Neural progenitor cell (in vitro differentiated cells): ENCODE measurements around the gene ALDH8A1. TPM values are rescaled to one million over a fixed set of nuclear protein-coding genes. Genes with fewer than 3 reads are reported as not detected.

Source experiments
- DNase-seq: peaks from one replicate; pipeline ENCODE4 v3.0.0-alpha.2; 2016; ENCODE audit warnings: low spot score
- H2AFZ ChIP-seq: fragments of 200-600 bp; sonication (generic); replicated peaks from 2 replicates; pipeline ENCODE4 v1.6.1; 2016; ENCODE audit warnings: antibody characterized with exemption
- H3F3A ChIP-seq: fragments of 200-600 bp; sonication (generic); 2 replicates; pipeline ENCODE4 v1.6.1; 2016; ENCODE audit warnings: antibody characterized with exemption, low read depth
- H3K27ac ChIP-seq: fragments of 200-600 bp; sonication (generic); 2 replicates; pipeline ENCODE4 v1.5.1; 2016; ENCODE audit warnings: mild to moderate bottlenecking
- H3K27me3 ChIP-seq: fragments of 200-600 bp; sonication (generic); 2 replicates; pipeline ENCODE4 v1.6.1; 2016; ENCODE audit warnings: mild to moderate bottlenecking, moderate library complexity
- H3K36me3 ChIP-seq: fragments of 200-600 bp; sonication (generic); 2 replicates; pipeline ENCODE4 v1.5.1; 2016
- H3K4me1 ChIP-seq: fragments of 200-600 bp; sonication (generic); 2 replicates; pipeline ENCODE4 v1.6.1; 2016; ENCODE audit warnings: mixed run types
- H3K4me2 ChIP-seq: fragments of 200-600 bp; sonication (generic); 2 replicates; pipeline ENCODE4 v1.6.1; 2016
- H3K4me3 ChIP-seq: fragments of 200-600 bp; sonication (generic); 2 replicates; pipeline ENCODE4 v1.5.1; 2016
- H3K79me2 ChIP-seq: fragments of 200-600 bp; sonication (generic); 2 replicates; pipeline ENCODE4 v1.6.1; 2016; ENCODE audit warnings: low read depth
- H3K9ac ChIP-seq: fragments of 200-600 bp; sonication (generic); 2 replicates; pipeline ENCODE4 v1.6.1; 2016
- H3K9me3 ChIP-seq: fragments of 200-600 bp; sonication (generic); 2 replicates; pipeline ENCODE4 v1.5.1; 2016; ENCODE audit warnings: low read depth
- H4K20me1 ChIP-seq: fragments of 200-600 bp; sonication (generic); 2 replicates; pipeline ENCODE4 v1.6.1; 2016; ENCODE audit warnings: low read depth
- H3K27ac Mint-ChIP-seq: 3 replicates; pipeline ENCODE4 v1.8.0; 2021; ENCODE audit warnings: mixed read lengths
- H3K27me3 Mint-ChIP-seq: 2 replicates; pipeline ENCODE4 v1.8.0; 2022; ENCODE audit warnings: low read depth, mild to moderate bottlenecking, inconsistent platforms, moderate library complexity, mixed read lengths; ENCODE audit not compliant: insufficient read depth
- H3K36me3 Mint-ChIP-seq: 3 replicates; pipeline ENCODE4 v1.8.0; 2021; ENCODE audit warnings: mixed read lengths
- H3K4me1 Mint-ChIP-seq: 3 replicates; pipeline ENCODE4 v1.8.0; 2021; ENCODE audit warnings: mixed read lengths
- H3K4me3 Mint-ChIP-seq: 3 replicates; pipeline ENCODE4 v1.8.0; 2021; ENCODE audit warnings: mild to moderate bottlenecking, moderate library complexity, mixed read lengths
- H3K9me3 Mint-ChIP-seq: 3 replicates; pipeline ENCODE4 v1.8.0; 2020; ENCODE audit warnings: mixed read lengths
- EZH2 ChIP-seq: fragments of 200-600 bp; sonication (generic); IDR thresholded peaks from 2 replicates; pipeline ENCODE4 v1.6.1; 2017; ENCODE audit warnings: antibody characterized with exemption, mild to moderate bottlenecking, moderate library complexity
- EZH2phosphoT487 ChIP-seq: fragments of 200-600 bp; sonication (generic); IDR thresholded peaks from 2 replicates; pipeline ENCODE4 v1.6.1; 2017; ENCODE audit warnings: antibody characterized with exemption
- total RNA-seq: library from RNA; depleted of rRNA; stranded (reverse); fragments of >200 nt; gene quantifications from 2 replicates; pipeline ENCODE4 v1.2.3, GENCODE V29; 2015; ENCODE audit warnings: low replicate concordance
- TF ChIP-seq, protein P1 (sequence below): fragments of 200-600 bp; sonication (generic); IDR thresholded peaks from 2 replicates; pipeline ENCODE4 v1.5.1; 2017; ENCODE audit warnings: antibody characterized with exemption, mild to moderate bottlenecking

ALDH8A1 gene
- total RNA-seq, 1 donor from 2014 or later: not detected

DNA sequence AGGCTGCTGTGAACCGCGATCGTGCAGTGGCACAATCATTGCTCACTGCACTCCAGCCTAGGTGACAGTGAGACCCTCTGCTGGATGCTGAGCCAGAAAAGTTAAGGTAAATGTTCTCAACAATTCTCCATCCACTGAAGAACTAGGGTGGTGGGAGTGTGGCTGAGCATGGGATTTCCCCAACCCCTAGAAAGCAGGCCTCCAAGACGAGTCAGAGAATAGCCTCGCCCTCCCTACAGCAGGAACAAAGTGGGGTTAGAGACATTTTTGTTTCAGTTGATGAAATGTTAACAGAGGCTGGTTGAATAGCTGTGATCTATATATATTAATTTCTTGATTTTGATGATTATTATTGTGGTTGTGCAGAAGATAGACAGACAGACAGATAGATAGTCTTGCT lies 6.1 kb upstream of the ALDH8A1 start:
- no peak for DNase-seq

DNA sequence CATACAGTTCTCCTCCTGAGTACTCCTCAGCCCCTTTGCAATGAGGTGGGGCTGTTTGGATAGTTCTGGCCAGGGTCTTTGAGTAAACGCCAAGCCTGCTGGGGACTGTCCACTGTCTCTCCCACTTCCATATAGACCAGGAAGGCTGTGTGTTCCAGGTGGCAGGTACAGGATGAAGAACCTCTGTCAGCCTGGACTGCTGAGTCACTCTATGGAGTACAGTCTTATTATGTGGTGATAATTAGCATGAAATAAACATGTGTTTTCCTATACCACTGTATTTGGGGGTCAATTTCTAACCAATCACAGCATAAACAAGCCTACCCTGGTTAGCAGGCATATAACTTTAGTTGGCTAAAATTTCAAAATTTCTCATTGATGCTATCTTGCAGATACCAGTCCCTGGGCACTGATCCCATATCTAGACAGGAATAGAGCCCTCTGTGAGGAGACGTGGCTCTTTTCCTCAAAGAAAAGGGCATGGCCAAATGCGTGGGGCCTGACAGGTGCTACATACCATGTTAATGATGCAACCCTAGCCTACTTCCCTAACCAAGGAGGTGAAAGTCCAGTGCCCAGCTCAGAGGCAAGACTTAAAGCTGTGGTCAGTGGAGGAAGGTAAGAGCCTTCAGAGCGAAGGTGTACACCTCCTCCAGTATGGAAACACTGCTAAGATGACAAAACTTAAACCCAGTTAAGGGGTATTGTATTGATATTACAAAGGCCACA lies 4.5 kb upstream of the ALDH8A1 start:
- DNase-seq: no peak
- Histone ChIP-seq H3K79me2 (no peaks in the 10 kb centered on the region), H3K27me3 (no peaks in the 10 kb centered on the region), H3K4me1 (no peaks in the 10 kb centered on the region), H3K36me3 (no peaks in the 10 kb centered on the region), H3K4me2 (no peak overlapping the region), H3K9ac (no peak overlapping the region), H4K20me1 (no peaks in the 10 kb centered on the region), H3F3A (no peaks in the 10 kb centered on the region), H3K9me3 (no peaks in the 10 kb centered on the region), H2AFZ (no peak overlapping the region), H3K27ac (no peak overlapping the region), H3K4me3 (no peak overlapping the region)
- Mint-ChIP-seq H3K36me3 (peaks cover 9% of the 10 kb centered on the region), H3K27ac (no peak overlapping the region), H3K4me1 (no peaks in the 10 kb centered on the region), H3K9me3 (peaks cover 9% of the 10 kb centered on the region), H3K27me3 (no peaks in the 10 kb centered on the region), H3K4me3 (no peak overlapping the region)
- TF ChIP-seq EZH2 (no peak), EZH2phosphoT487 (no peak)
- TF ChIP-seq, protein P1, sequence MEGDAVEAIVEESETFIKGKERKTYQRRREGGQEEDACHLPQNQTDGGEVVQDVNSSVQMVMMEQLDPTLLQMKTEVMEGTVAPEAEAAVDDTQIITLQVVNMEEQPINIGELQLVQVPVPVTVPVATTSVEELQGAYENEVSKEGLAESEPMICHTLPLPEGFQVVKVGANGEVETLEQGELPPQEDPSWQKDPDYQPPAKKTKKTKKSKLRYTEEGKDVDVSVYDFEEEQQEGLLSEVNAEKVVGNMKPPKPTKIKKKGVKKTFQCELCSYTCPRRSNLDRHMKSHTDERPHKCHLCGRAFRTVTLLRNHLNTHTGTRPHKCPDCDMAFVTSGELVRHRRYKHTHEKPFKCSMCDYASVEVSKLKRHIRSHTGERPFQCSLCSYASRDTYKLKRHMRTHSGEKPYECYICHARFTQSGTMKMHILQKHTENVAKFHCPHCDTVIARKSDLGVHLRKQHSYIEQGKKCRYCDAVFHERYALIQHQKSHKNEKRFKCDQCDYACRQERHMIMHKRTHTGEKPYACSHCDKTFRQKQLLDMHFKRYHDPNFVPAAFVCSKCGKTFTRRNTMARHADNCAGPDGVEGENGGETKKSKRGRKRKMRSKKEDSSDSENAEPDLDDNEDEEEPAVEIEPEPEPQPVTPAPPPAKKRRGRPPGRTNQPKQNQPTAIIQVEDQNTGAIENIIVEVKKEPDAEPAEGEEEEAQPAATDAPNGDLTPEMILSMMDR: no peak

More for the DNA sequence above, 6.1 kb upstream of the ALDH8A1 start:
- Histone ChIP-seq H3K4me3 (no peak overlapping the region), H3K9me3 (no peaks in the 10 kb centered on the region), H3K9ac (no peak overlapping the region), H3K27ac (no peak overlapping the region), H3F3A (no peaks in the 10 kb centered on the region), H3K27me3 (no peaks in the 10 kb centered on the region), H3K4me1 (no peaks in the 10 kb centered on the region), H4K20me1 (no peaks in the 10 kb centered on the region), H3K4me2 (no peak overlapping the region), H2AFZ (no peak overlapping the region), H3K79me2 (no peaks in the 10 kb centered on the region), H3K36me3 (peaks cover 7% of the 10 kb centered on the region)
- Mint-ChIP-seq H3K4me1 (no peaks in the 10 kb centered on the region), H3K27ac (no peak overlapping the region), H3K36me3 (peaks cover 20% of the 10 kb centered on the region), H3K9me3 (peaks cover 13% of the 10 kb centered on the region), H3K27me3 (no peaks in the 10 kb centered on the region), H3K4me3 (no peak overlapping the region)
- TF ChIP-seq, protein P1: no peak
- no peak for TF ChIP-seq EZH2
- no peak for TF ChIP-seq EZH2phosphoT487

DNA sequence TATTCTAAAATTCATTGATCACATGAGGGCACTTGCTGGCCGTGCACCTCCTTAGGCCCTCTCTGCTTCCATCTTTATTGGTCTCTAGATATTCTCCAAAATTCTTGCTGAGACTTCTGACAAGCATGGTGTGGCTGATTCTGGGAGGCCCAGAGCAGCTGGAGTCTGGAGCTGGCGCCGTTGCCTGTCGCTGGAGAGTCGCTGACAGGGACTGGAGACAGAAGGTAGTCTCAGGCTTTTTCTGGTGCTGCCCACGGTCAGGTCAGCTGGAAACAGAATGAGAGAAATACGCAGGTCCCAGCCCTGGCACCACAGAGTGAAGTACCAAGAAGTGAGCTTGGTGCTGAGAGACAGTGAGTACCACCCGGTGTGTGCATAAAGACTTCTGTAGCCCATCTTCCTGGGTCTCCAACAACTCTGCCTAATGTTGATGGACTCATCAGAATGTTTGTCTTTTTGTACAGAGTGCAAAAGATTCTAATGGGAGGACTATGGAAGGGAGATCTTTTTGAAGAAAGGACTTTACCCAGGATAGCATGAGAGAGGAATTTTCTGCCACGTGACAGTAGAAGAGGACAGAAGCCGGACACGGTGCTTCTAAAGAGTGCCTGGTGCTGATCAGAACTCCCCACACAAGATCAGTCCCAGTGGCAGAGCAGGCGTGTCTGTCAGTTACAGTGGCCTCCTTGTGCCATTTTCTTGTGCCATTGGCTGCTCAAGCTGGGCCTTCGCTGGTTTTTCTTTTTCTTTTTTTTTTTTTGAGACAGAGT lies 1.8 kb upstream of the ALDH8A1 start:
- H2AFZ ChIP-seq: no peak overlapping the region
- no peak for DNase-seq
- H3K79me2 ChIP-seq: no peaks in the 10 kb centered on the region
- no peaks in the 10 kb centered on the region for H4K20me1 ChIP-seq
- no peaks in the 10 kb centered on the region for H3K4me1 Mint-ChIP-seq
- no peak overlapping the region for H3K4me3 ChIP-seq
- no peak overlapping the region for H3K4me2 ChIP-seq
- H3K27me3 Mint-ChIP-seq: no peaks in the 10 kb centered on the region
- peaks cover 2% of the 10 kb centered on the region for H3K9me3 ChIP-seq
- H3K4me1 ChIP-seq: no peaks in the 10 kb centered on the region
- H3K27ac Mint-ChIP-seq: no peak overlapping the region
- no peaks in the 10 kb centered on the region for H3K27me3 ChIP-seq
- no peaks in the 10 kb centered on the region for H3F3A ChIP-seq
- TF ChIP-seq, protein P1: no peak
- TF ChIP-seq EZH2phosphoT487: no peak
- no peak for TF ChIP-seq EZH2
- H3K9me3 Mint-ChIP-seq: no peaks in the 10 kb centered on the region
- no peaks in the 10 kb centered on the region for H3K36me3 ChIP-seq
- H3K27ac ChIP-seq: no peak overlapping the region
- H3K36me3 Mint-ChIP-seq: no peaks in the 10 kb centered on the region
- H3K4me3 Mint-ChIP-seq: no peak overlapping the region
- no peak overlapping the region for H3K9ac ChIP-seq
